Endothelial cell of hepatic sinusoid (primary cell): ENCODE results near the gene LYZL2.
"Not testable (repeated sequence)": the region's sequence is repeated elsewhere in the genome, so short reads cannot be mapped to it uniquely, and the experiment has no call there.

Experiments
- in situ Hi-C: cut with HindIII; loops from 2 replicates; pipeline ENCODE4 v1.10.0; 2017; ENCODE audit warnings: low sequenced_read_pairs

The LYZL2 gene

GRCh38 chr10:30639946-30640786 is 10.6 kb upstream of the LYZL2 start:
- in situ Hi-C loops = no loop called here

GRCh38 chr10:30637881-30638467 is 8.4 kb upstream of the LYZL2 start:
- in situ Hi-C loops = no loop called here

GRCh38 chr10:30631188-30631587 is 1.6 kb upstream of the LYZL2 start:
- in situ Hi-C loops = no loop called here

GRCh38 chr10:30630571-30630970 is 1.0 kb upstream of the LYZL2 start:
- in situ Hi-C loops = no loop called here

GRCh38 chr10:30628576-30628975 is 977 bp downstream of the LYZL2 start:
- in situ Hi-C loops = not testable (repeated sequence)

- in situ Hi-C loops = not testable (repeated sequence)
Measured at GRCh38 chr10:30626837-30627236, 2.7 kb downstream of the LYZL2 start.

- in situ Hi-C loops = not testable (repeated sequence)
Measured at GRCh38 chr10:30626196-30626595, 3.4 kb downstream of the LYZL2 start.

GRCh38 chr10:30625080-30625479 is 4.5 kb downstream of the LYZL2 start:
- in situ Hi-C loops = no loop called here

- in situ Hi-C loops = no loop called here
Measured at GRCh38 chr10:30619966-30620365, 9.6 kb downstream of the LYZL2 start.

- in situ Hi-C loops = no loop called here
Measured at GRCh38 chr10:30617070-30617469, 12.5 kb downstream of the LYZL2 start.

GRCh38 chr10:30611041-30611440 is 18.5 kb downstream of the LYZL2 start:
- in situ Hi-C loops = not testable (repeated sequence)

- in situ Hi-C loops = no loop called here
Measured at GRCh38 chr10:30607814-30608213, 21.7 kb downstream of the LYZL2 start.

- in situ Hi-C loops = no loop called here
Measured at GRCh38 chr10:30606313-30606712, 23.2 kb downstream of the LYZL2 start.

GRCh38 chr10:30605341-30606121 is 24.0 kb downstream of the LYZL2 start:
- in situ Hi-C loops = not testable (repeated sequence)

- in situ Hi-C loops = no loop called here
Measured at GRCh38 chr10:30603589-30603988, 26.0 kb downstream of the LYZL2 start.

GRCh38 chr10:30602747-30603146 is 26.8 kb downstream of the LYZL2 start:
- in situ Hi-C loops = no loop called here

- in situ Hi-C loops = no loop called here
Measured at GRCh38 chr10:30600005-30600404, 29.5 kb downstream of the LYZL2 start.

- in situ Hi-C loops = no loop called here
Measured at GRCh38 chr10:30598105-30598776, 31.3 kb downstream of the LYZL2 start.

- in situ Hi-C loops = not testable (repeated sequence)
Measured at GRCh38 chr10:30597433-30597824, 32.1 kb downstream of the LYZL2 start.

- in situ Hi-C loops = not testable (repeated sequence)
Measured at GRCh38 chr10:30596493-30597432, 32.8 kb downstream of the LYZL2 start.
